SK-N-SH treated with all-trans-retinoic acid at 6 μM for 48 hours (cell line): ENCODE data around the gene HRAS.
A peak's percentile ranks its signal among the peaks of the same experiment; 100 is the strongest.

Experiments used
- ATAC-seq: fragments of 200-7000 bp; cut with Tn5 transposase; 3 replicates; pipeline ENCODE4 v1.9.1; 2020; ENCODE audit warnings: mild to moderate bottlenecking, moderate library complexity
- ARNTL ChIP-seq: fragments of 450-650 bp; formaldehyde crosslinking; IDR thresholded peaks from 2 replicates; pipeline ENCODE4 v1.5.0; 2020; ENCODE audit warnings: low read depth, mild to moderate bottlenecking, moderate library complexity, borderline replicate concordance
- BACH2 ChIP-seq: fragments of 250-450 bp; sonication (Bioruptor Pico); IDR thresholded peaks from 2 replicates; pipeline ENCODE4 v1.9.0; 2021; ENCODE audit warnings: mild to moderate bottlenecking, borderline replicate concordance
- CREB5 ChIP-seq: fragments of 250-450 bp; sonication (Bioruptor Pico); IDR thresholded peaks from 2 replicates; pipeline ENCODE4 v1.5.1; 2020; ENCODE audit warnings: low read depth, mild to moderate bottlenecking, moderate library complexity
- CSDC2 ChIP-seq: fragments of 250-450 bp; sonication (Bioruptor Pico); IDR thresholded peaks from 2 replicates; pipeline ENCODE4 v1.5.0; 2020; ENCODE audit warnings: mild to moderate bottlenecking, moderate library complexity
- CSRNP3 ChIP-seq: fragments of 250-450 bp; sonication (Bioruptor Pico); IDR thresholded peaks from 2 replicates; pipeline ENCODE4 v1.5.1; 2021; ENCODE audit warnings: mild to moderate bottlenecking, moderate library complexity
- ESRRG ChIP-seq: fragments of 250-450 bp; sonication (Bioruptor Pico); IDR thresholded peaks from 2 replicates; pipeline ENCODE4 v1.6.1; 2021; ENCODE audit warnings: mild to moderate bottlenecking
- GLIS3 ChIP-seq: fragments of 250-450 bp; sonication (Bioruptor Pico); IDR thresholded peaks from 2 replicates; pipeline ENCODE4 v1.5.0; 2020; ENCODE audit warnings: mild to moderate bottlenecking, moderate library complexity
- ISL1 ChIP-seq: fragments of 250-450 bp; sonication (Bioruptor Pico); IDR thresholded peaks from 2 replicates; pipeline ENCODE4 v2.1.2; 2022; ENCODE audit warnings: mild to moderate bottlenecking, moderate library complexity
- PATZ1 ChIP-seq: fragments of 250-450 bp; sonication (Bioruptor Pico); IDR thresholded peaks from 2 replicates; pipeline ENCODE4 v1.8.0; 2020; ENCODE audit warnings: mild to moderate bottlenecking, moderate library complexity, borderline replicate concordance
- POU6F1 ChIP-seq: fragments of 250-450 bp; sonication (Bioruptor Pico); IDR thresholded peaks from 2 replicates; pipeline ENCODE4 v1.8.0; 2021; ENCODE audit warnings: low read depth, mild to moderate bottlenecking, moderate library complexity, borderline replicate concordance
- PPARA ChIP-seq: fragments of 250-450 bp; sonication (Bioruptor Pico); IDR thresholded peaks from 2 replicates; pipeline ENCODE4 v1.5.0; 2020; ENCODE audit warnings: mild to moderate bottlenecking, borderline replicate concordance
- RARB ChIP-seq: fragments of 250-450 bp; sonication (Bioruptor Pico); IDR thresholded peaks from 2 replicates; pipeline ENCODE4 v1.8.0; 2021; ENCODE audit warnings: mild to moderate bottlenecking, moderate library complexity
- SNAI2 ChIP-seq: fragments of 250-450 bp; sonication (Bioruptor Pico); IDR thresholded peaks from 2 replicates; pipeline ENCODE4 v1.5.0; 2020; ENCODE audit warnings: mild to moderate bottlenecking, moderate library complexity
- TCF4 ChIP-seq: fragments of 250-450 bp; sonication (Bioruptor Pico); IDR thresholded peaks from 2 replicates; pipeline ENCODE4 v1.8.0; 2021; ENCODE audit warnings: mild to moderate bottlenecking, moderate library complexity, borderline replicate concordance
- TOX ChIP-seq: fragments of 250-450 bp; sonication (Bioruptor Pico); IDR thresholded peaks from 2 replicates; pipeline ENCODE4 v1.8.0; 2021; ENCODE audit warnings: mild to moderate bottlenecking, moderate library complexity, borderline replicate concordance
- TSHZ2 ChIP-seq: fragments of 250-450 bp; sonication (Bioruptor Pico); IDR thresholded peaks from 2 replicates; pipeline ENCODE4 v1.5.0; 2020; ENCODE audit warnings: mild to moderate bottlenecking, moderate library complexity
- ZC3H10 ChIP-seq: fragments of 250-450 bp; sonication (Bioruptor Pico); IDR thresholded peaks from 2 replicates; pipeline ENCODE4 v1.5.1; 2021; ENCODE audit warnings: mild to moderate bottlenecking, moderate library complexity
- ZFP3 ChIP-seq: fragments of 250-450 bp; sonication (Bioruptor Pico); IDR thresholded peaks from 2 replicates; pipeline ENCODE4 v1.5.0; 2020; ENCODE audit warnings: mild to moderate bottlenecking, moderate library complexity
- ZFP30 ChIP-seq: fragments of 450-650 bp; formaldehyde crosslinking; IDR thresholded peaks from 2 replicates; pipeline ENCODE4 v1.5.0; 2022; ENCODE audit warnings: mild to moderate bottlenecking, moderate library complexity
- ZNF565 ChIP-seq: fragments of 450-650 bp; formaldehyde crosslinking; conservative IDR thresholded peaks from 2 replicates; pipeline ENCODE4 v1.5.0; 2020; ENCODE audit warnings: low read depth, mild to moderate bottlenecking, moderate library complexity
- ZNF70 ChIP-seq: fragments of 450-650 bp; formaldehyde crosslinking; IDR thresholded peaks from 2 replicates; pipeline ENCODE4 v1.5.0; 2020; ENCODE audit warnings: mild to moderate bottlenecking, moderate library complexity
- ZNF8 ChIP-seq: fragments of 450-650 bp; formaldehyde crosslinking; IDR thresholded peaks from 2 replicates; pipeline ENCODE4 v1.5.0; 2020; ENCODE audit warnings: mild to moderate bottlenecking, moderate library complexity

Gene HRAS

GRCh38 chr11:569158-569885 is 33.9 kb upstream of the HRAS start:
- ATAC-seq = no peak
- TF ChIP-seq BACH2 (CRISPR knock-in tag) (no peak), ZNF565 (CRISPR knock-in tag) (no peak), PPARA (CRISPR knock-in tag) (no peak), SNAI2 (CRISPR knock-in tag) (no peak), TCF4 (CRISPR knock-in tag) (no peak), ZNF70 (CRISPR knock-in tag) (no peak), ZC3H10 (no peak), POU6F1 (no peak), CSDC2 (CRISPR knock-in tag) (no peak), RARB (CRISPR knock-in tag) (no peak)
- TF ChIP-seq, all 23 proteins: peak for 0

GRCh38 chr11:568306-569157 is 33.2 kb upstream of the HRAS start:
- TF ChIP-seq TCF4 (CRISPR knock-in tag) (no peak), CSDC2 (CRISPR knock-in tag) (no peak), ZNF565 (CRISPR knock-in tag) (no peak), GLIS3 (CRISPR knock-in tag) (no peak), ZNF8 (CRISPR knock-in tag) (no peak), BACH2 (CRISPR knock-in tag) (no peak), ISL1 (no peak)
- TF ChIP-seq, all 23 proteins: peak for 0
- ATAC-seq = peak; percentile 95

GRCh38 chr11:567629-568292 is 32.4 kb upstream of the HRAS start:
- no peak for ATAC-seq
- TF ChIP-seq ZNF8 (CRISPR knock-in tag) = no peak
- no peak for TF ChIP-seq ZNF70 (CRISPR knock-in tag)
- no peak for TF ChIP-seq ZFP30 (CRISPR knock-in tag)
- TF ChIP-seq ESRRG = no peak
- TF ChIP-seq ARNTL = no peak
- TF ChIP-seq POU6F1 = no peak
- no peak for TF ChIP-seq PPARA (CRISPR knock-in tag)
- no peak for TF ChIP-seq TOX (CRISPR knock-in tag)
- no peak for TF ChIP-seq TSHZ2 (CRISPR knock-in tag)
- no peak for TF ChIP-seq CSRNP3 (CRISPR knock-in tag)
- no peak for TF ChIP-seq CREB5
- no peak for TF ChIP-seq PATZ1
- TF ChIP-seq CSDC2 (CRISPR knock-in tag) = no peak
- no peak for TF ChIP-seq GLIS3 (CRISPR knock-in tag)
- TF ChIP-seq ISL1 = no peak
- TF ChIP-seq TCF4 (CRISPR knock-in tag) = no peak
- no peak for TF ChIP-seq BACH2 (CRISPR knock-in tag)
- no peak for TF ChIP-seq ZFP3 (CRISPR knock-in tag)
- TF ChIP-seq SNAI2 (CRISPR knock-in tag) = no peak
